ENCODE results near the gene GALNT13. TPM values are rescaled to one million over a fixed set of nuclear protein-coding genes. Genes with fewer than 3 reads are reported as not detected.

The GALNT13 gene
- total and polyA plus RNA-seq, 10 of the 15 experiments (the other 5 are each of a cell fraction or from before 2014, with no cell fraction given): 0.04 TPM; not detected in 9

DNA sequence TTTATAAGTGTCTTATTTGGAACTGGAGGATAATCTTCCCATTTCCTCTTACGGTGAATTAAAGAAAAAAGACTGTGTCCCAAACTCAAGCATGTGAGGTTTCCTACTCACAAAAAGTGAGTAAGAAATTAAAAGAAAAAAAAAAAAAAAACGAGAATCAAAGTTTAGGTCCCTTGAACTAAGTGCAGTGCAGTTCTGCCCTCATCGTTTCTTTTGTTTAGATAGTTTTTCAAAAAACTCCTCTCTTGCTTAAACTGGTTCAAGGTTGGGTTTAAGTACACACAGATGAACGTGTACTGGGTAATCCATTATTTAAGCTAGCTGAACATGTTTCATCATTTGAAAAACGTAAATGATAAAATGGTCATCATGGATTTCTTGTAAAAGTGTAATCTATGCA lies 590.9 kb downstream of the GALNT13 start:
- no peak for FAIRE-seq
- ChIA-PET POLR2A (no interaction called here), RAD21 (ENCODE audit: unreplicated experiment) (no interaction called here), CTCF (interaction anchor here (0.6 kb wide), 1 partner anchor 251 kb away, joined by 3 read pairs; no protein-coding TSS in a partner anchor), SMC1A (ENCODE audit: uncharacterized antibody, unreplicated experiment) (no interaction called here)
- H2AFZ ChIP-seq (ENCODE audit: control insufficient read depth, low read depth, low read length): no peak overlapping the region
- H3K4me2 ChIP-seq (ENCODE audit: control insufficient read depth, insufficient read depth): no peak overlapping the region
- intact Hi-C loops (cut with micrococcal nuclease; ENCODE audit: unreplicated experiment): no loop called here
- in situ Hi-C loops (cut with MboI): no loop called here
- 36% methylated on average over 5 of the region's 5 CpGs for WGBS (ENCODE audit: insufficient coverage, insufficient replicate concordance, low lambda C conversion rate, missing lambda C conversion rate)
- no peaks in the 10 kb centered on the region for H4K20me1 ChIP-seq (ENCODE audit: control insufficient read depth, insufficient read depth)
- H3K36me3 ChIP-seq (ENCODE audit: control insufficient read depth in 2 of 2, insufficient read depth in 2 of 2, low read length in 1 of 2): no peaks in the 10 kb centered on the region
- no peaks in the 10 kb centered on the region for H3K9me3 ChIP-seq (replicated peaks; ENCODE audit: control insufficient read depth, insufficient read depth, low read length)
- no peaks in the 10 kb centered on the region for H3K4me1 ChIP-seq (ENCODE audit: control insufficient read depth, insufficient read depth, low read length)
- H3K79me2 ChIP-seq (ENCODE audit: control insufficient read depth, insufficient read depth, low read length): no peaks in the 10 kb centered on the region
- no peak overlapping the region for H3K4me3 ChIP-seq
- TF ChIP-seq MEF2A (IDR thresholded peaks at IDR 0.05; ENCODE audit: insufficient read depth, low read depth, low read length): no peak
- no peak for TF ChIP-seq IKZF1 (conservative IDR thresholded peaks at IDR 0.05)
- no peak for TF ChIP-seq SMARCA5 (IDR thresholded peaks at IDR 0.05)
- TF ChIP-seq NR2F1 (conservative IDR thresholded peaks at IDR 0.05): no peak
- TF ChIP-seq MXI1 (IDR thresholded peaks at IDR 0.05; ENCODE audit: low read depth, low read length): no peak
- no peak for TF ChIP-seq SREBF1 (IDR thresholded peaks at IDR 0.05; ENCODE audit: low read length)
- no peak for TF ChIP-seq SIN3A (IDR thresholded peaks at IDR 0.05; ENCODE audit: low read depth, low read length)
- TF ChIP-seq, protein P1, sequence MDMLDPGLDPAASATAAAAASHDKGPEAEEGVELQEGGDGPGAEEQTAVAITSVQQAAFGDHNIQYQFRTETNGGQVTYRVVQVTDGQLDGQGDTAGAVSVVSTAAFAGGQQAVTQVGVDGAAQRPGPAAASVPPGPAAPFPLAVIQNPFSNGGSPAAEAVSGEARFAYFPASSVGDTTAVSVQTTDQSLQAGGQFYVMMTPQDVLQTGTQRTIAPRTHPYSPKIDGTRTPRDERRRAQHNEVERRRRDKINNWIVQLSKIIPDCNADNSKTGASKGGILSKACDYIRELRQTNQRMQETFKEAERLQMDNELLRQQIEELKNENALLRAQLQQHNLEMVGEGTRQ (IDR thresholded peaks at IDR 0.05; ENCODE audit: borderline replicate concordance, low read depth, low read length): no peak
- TF ChIP-seq, protein P2, sequence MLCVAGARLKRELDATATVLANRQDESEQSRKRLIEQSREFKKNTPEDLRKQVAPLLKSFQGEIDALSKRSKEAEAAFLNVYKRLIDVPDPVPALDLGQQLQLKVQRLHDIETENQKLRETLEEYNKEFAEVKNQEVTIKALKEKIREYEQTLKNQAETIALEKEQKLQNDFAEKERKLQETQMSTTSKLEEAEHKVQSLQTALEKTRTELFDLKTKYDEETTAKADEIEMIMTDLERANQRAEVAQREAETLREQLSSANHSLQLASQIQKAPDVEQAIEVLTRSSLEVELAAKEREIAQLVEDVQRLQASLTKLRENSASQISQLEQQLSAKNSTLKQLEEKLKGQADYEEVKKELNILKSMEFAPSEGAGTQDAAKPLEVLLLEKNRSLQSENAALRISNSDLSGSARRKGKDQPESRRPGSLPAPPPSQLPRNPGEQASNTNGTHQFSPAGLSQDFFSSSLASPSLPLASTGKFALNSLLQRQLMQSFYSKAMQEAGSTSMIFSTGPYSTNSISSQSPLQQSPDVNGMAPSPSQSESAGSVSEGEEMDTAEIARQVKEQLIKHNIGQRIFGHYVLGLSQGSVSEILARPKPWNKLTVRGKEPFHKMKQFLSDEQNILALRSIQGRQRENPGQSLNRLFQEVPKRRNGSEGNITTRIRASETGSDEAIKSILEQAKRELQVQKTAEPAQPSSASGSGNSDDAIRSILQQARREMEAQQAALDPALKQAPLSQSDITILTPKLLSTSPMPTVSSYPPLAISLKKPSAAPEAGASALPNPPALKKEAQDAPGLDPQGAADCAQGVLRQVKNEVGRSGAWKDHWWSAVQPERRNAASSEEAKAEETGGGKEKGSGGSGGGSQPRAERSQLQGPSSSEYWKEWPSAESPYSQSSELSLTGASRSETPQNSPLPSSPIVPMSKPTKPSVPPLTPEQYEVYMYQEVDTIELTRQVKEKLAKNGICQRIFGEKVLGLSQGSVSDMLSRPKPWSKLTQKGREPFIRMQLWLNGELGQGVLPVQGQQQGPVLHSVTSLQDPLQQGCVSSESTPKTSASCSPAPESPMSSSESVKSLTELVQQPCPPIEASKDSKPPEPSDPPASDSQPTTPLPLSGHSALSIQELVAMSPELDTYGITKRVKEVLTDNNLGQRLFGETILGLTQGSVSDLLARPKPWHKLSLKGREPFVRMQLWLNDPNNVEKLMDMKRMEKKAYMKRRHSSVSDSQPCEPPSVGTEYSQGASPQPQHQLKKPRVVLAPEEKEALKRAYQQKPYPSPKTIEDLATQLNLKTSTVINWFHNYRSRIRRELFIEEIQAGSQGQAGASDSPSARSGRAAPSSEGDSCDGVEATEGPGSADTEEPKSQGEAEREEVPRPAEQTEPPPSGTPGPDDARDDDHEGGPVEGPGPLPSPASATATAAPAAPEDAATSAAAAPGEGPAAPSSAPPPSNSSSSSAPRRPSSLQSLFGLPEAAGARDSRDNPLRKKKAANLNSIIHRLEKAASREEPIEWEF (IDR thresholded peaks at IDR 0.05; ENCODE audit: insufficient replicate concordance, low read depth, low read length): no peak
- no peak for TF ChIP-seq SP1 (IDR thresholded peaks at IDR 0.05; ENCODE audit: low read depth, low read length)
- TF ChIP-seq CHD1 (IDR thresholded peaks at IDR 0.05; ENCODE audit: low read depth, low read length): no peak
- TF ChIP-seq, protein P3, sequence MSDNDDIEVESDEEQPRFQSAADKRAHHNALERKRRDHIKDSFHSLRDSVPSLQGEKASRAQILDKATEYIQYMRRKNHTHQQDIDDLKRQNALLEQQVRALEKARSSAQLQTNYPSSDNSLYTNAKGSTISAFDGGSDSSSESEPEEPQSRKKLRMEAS (IDR thresholded peaks at IDR 0.05; ENCODE audit: low read depth, low read length): no peak
- TF ChIP-seq, protein P4, sequence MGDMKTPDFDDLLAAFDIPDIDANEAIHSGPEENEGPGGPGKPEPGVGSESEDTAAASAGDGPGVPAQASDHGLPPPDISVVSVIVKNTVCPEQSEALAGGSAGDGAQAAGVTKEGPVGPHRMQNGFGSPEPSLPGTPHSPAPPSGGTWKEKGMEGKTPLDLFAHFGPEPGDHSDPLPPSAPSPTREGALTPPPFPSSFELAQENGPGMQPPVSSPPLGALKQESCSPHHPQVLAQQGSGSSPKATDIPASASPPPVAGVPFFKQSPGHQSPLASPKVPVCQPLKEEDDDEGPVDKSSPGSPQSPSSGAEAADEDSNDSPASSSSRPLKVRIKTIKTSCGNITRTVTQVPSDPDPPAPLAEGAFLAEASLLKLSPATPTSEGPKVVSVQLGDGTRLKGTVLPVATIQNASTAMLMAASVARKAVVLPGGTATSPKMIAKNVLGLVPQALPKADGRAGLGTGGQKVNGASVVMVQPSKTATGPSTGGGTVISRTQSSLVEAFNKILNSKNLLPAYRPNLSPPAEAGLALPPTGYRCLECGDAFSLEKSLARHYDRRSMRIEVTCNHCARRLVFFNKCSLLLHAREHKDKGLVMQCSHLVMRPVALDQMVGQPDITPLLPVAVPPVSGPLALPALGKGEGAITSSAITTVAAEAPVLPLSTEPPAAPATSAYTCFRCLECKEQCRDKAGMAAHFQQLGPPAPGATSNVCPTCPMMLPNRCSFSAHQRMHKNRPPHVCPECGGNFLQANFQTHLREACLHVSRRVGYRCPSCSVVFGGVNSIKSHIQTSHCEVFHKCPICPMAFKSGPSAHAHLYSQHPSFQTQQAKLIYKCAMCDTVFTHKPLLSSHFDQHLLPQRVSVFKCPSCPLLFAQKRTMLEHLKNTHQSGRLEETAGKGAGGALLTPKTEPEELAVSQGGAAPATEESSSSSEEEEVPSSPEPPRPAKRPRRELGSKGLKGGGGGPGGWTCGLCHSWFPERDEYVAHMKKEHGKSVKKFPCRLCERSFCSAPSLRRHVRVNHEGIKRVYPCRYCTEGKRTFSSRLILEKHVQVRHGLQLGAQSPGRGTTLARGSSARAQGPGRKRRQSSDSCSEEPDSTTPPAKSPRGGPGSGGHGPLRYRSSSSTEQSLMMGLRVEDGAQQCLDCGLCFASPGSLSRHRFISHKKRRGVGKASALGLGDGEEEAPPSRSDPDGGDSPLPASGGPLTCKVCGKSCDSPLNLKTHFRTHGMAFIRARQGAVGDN (IDR thresholded peaks at IDR 0.05): no peak
- ATAC-seq: no peak
- no peak for DNase-seq (ENCODE audit: low read depth, low spot score)
- no peak overlapping the region for H3K27ac ChIP-seq (ENCODE audit: control insufficient read depth, insufficient read depth)
- H3K9ac ChIP-seq (ENCODE audit: control insufficient read depth, insufficient read depth, low read length): no peak overlapping the region
- no TSS peak for BruUV-seq (replicated peaks)
- no peaks in the 10 kb centered on the region for H3K27me3 ChIP-seq (replicated peaks in 1 of 2; ENCODE audit: control insufficient read depth in 2 of 2, insufficient read depth in 2 of 2, low read length in 1 of 2)

Data from GM12878 (cell line).